ENCODE results near the gene IL1RN. TPM values are rescaled to one million over a fixed set of nuclear protein-coding genes. Genes with fewer than 3 reads are reported as not detected.
A peak's percentile ranks its signal among the peaks of the same experiment; 100 is the strongest.

The IL1RN gene
- total and polyA plus RNA-seq, 2 of the 13 experiments (the other 11 are each of a cell fraction or from before 2014, with no cell fraction given) = 21.2 to 101 TPM

DNA sequence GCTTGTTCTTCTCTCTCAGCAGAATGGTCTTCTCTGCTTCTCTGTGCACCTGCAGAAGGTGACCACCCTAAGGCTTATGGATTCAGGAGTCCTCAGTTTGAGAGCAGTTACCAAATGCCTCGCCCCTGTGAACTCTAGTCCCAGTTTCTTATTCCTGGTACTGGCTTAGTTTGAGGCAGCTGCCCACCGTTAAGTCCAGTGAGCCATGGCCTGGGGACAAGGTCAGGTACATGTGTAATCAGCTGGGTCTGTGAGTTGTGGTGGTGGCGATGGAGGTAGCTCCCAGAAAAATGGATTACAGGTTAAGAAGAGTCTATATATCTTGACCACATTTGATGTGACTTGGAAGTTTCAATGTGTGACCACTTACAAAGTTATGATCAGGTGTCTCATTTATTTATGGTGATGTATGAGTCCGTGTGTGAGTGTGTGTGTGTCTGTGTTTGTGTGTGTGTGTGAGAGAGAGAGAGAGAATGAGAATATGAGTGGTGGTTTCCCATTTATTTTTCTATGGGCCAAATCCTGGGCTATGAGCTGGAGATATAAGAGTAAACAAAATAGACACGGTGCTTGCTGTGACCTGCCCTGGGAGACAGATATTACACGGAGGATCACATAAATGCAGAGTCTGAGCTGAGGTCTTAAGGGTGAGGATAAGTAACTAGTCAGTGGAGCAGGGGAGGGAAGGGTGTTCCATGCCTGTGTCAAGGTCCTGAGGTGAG lies 13.0 kb upstream of the IL1RN start (continued):
- TF ChIP-seq ZNF670 (CRISPR knock-in tag; IDR thresholded peaks at IDR 0.05; ENCODE audit: borderline replicate concordance) (no peak), ZNF343 (CRISPR knock-in tag; IDR thresholded peaks at IDR 0.05) (no peak), EHMT2 (IDR thresholded peaks at IDR 0.05; ENCODE audit: borderline replicate concordance, low read depth, low read length) (no peak), RNF2 (conservative IDR thresholded peaks at IDR 0.05; ENCODE audit: low read depth) (no peak), ZNF292 (CRISPR knock-in tag; IDR thresholded peaks at IDR 0.05; ENCODE audit: borderline replicate concordance, low read depth) (peak; percentile 22; the same call in 1 of the 2 replicates), CAMTA2 (CRISPR knock-in tag; IDR thresholded peaks at IDR 0.05; ENCODE audit: borderline replicate concordance) (no peak), POLR2AphosphoS5 (IDR thresholded peaks at IDR 0.05; ENCODE audit: low read depth, low read length) (no peak), SATB2 (CRISPR knock-in tag; IDR thresholded peaks at IDR 0.05) (no peak), MTA3 (CRISPR knock-in tag; IDR thresholded peaks at IDR 0.05) (no peak), ZNF775 (CRISPR knock-in tag; IDR thresholded peaks at IDR 0.05; ENCODE audit: borderline replicate concordance) (no peak), RBM39 (IDR thresholded peaks at IDR 0.05; ENCODE audit: low read depth, low read length, poor library complexity, severe bottlenecking) (no peak), HNF4G (IDR thresholded peaks at IDR 0.05; ENCODE audit: borderline replicate concordance, low read depth, low read length) (no peak), HNF4G (CRISPR knock-in tag; IDR thresholded peaks at IDR 0.05; ENCODE audit: borderline replicate concordance, low read depth) (no peak), ZMYM4 (CRISPR knock-in tag; IDR thresholded peaks at IDR 0.05) (peak; percentile 19; the same call in 1 of the 2 replicates), NONO (IDR thresholded peaks at IDR 0.05) (no peak), NONO (CRISPR knock-in tag; conservative IDR thresholded peaks at IDR 0.05) (no peak)
- TF ChIP-seq, protein P1, sequence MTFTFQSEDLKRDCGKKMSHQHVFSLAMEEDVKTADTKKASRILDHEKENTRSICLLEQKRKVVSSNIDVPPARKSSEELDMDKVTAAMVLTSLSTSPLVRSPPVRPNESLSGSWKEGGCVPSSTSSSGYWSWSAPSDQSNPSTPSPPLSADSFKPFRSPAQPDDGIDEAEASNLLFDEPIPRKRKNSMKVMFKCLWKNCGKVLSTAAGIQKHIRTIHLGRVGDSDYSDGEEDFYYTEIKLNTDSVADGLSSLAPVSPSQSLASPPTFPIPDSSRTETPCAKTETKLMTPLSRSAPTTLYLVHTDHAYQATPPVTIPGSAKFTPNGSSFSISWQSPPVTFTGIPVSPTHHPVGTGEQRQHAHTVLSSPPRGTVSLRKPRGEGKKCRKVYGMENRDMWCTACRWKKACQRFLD (CRISPR knock-in tag; IDR thresholded peaks at IDR 0.05; ENCODE audit: borderline replicate concordance) = no peak
- TF ChIP-seq, protein P2, sequence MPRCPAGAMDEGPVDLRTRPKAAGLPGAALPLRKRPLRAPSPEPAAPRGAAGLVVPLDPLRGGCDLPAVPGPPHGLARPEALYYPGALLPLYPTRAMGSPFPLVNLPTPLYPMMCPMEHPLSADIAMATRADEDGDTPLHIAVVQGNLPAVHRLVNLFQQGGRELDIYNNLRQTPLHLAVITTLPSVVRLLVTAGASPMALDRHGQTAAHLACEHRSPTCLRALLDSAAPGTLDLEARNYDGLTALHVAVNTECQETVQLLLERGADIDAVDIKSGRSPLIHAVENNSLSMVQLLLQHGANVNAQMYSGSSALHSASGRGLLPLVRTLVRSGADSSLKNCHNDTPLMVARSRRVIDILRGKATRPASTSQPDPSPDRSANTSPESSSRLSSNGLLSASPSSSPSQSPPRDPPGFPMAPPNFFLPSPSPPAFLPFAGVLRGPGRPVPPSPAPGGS (CRISPR knock-in tag; IDR thresholded peaks at IDR 0.05) = no peak
- TF ChIP-seq, protein P3, sequence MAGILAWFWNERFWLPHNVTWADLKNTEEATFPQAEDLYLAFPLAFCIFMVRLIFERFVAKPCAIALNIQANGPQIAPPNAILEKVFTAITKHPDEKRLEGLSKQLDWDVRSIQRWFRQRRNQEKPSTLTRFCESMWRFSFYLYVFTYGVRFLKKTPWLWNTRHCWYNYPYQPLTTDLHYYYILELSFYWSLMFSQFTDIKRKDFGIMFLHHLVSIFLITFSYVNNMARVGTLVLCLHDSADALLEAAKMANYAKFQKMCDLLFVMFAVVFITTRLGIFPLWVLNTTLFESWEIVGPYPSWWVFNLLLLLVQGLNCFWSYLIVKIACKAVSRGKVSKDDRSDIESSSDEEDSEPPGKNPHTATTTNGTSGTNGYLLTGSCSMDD (CRISPR knock-in tag; IDR thresholded peaks at IDR 0.05) = no peak
- TF ChIP-seq, protein P4, sequence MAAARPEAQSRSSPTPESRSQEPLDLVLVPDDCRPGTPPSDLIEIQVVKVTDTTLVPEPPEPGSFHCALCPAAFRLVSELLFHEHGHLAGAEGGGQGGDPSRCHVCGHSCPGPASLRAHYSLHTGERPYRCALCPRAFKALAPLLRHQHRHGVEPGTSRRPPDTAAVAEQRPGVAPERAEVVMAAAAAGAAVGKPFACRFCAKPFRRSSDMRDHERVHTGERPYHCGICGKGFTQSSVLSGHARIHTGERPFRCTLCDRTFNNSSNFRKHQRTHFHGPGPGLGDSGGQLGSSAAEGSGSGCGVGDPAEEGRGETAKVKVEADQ (CRISPR knock-in tag; IDR thresholded peaks at IDR 0.05; ENCODE audit: borderline replicate concordance) = no peak
